ENCODE data around the gene RALGAPB.

RALGAPB gene

GRCh38 chr20:38617830-38618196, 145.2 kb downstream of the RALGAPB start:
- DNase-seq, result no peak

DNA sequence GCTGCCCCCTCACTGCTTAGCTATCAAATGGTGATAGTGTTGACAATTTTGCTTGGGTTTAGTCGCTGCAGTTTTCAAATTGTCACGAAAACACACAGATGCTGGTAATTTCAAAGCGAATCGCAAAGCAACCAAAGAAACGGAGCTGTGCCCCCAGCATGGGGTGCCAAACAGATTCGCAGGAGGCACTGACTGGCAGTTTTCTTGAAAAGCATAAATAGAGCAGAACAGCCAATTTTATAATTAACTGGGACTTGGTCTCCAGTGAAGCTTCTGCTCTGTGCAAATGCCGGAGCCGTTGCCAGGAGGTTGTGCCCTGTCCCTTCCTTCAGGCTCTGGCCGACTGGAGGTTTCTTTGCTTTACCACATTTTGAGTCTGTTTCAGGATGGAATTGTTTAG, 147.8 kb downstream of the RALGAPB start:
- no peak for DNase-seq

- DNase-seq, result no peak
These were observed 150.4 kb downstream of the RALGAPB start for GRCh38 chr20:38623061-38623460.

GRCh38 chr20:38624084-38624483, 151.4 kb downstream of the RALGAPB start:
- DNase-seq, result no peak

GRCh38 chr20:38625896-38626295, 153.3 kb downstream of the RALGAPB start:
- no peak for DNase-seq

GRCh38 chr20:38626921-38627659, 154.4 kb downstream of the RALGAPB start:
- DNase-seq, result no peak

Data from activated effector memory CD4-positive, alpha-beta T cell treated with anti-CD3 and anti-CD28 coated beads, Interleukin-2, amount 50 U/mL, for 16 hours (primary cell).